Measurements from ENCODE around the gene PRAME.
"Not testable (repeated sequence)": the region's sequence is repeated elsewhere in the genome, so short reads cannot be mapped to it uniquely, and the experiment has no call there.

PRAME gene

DNA sequence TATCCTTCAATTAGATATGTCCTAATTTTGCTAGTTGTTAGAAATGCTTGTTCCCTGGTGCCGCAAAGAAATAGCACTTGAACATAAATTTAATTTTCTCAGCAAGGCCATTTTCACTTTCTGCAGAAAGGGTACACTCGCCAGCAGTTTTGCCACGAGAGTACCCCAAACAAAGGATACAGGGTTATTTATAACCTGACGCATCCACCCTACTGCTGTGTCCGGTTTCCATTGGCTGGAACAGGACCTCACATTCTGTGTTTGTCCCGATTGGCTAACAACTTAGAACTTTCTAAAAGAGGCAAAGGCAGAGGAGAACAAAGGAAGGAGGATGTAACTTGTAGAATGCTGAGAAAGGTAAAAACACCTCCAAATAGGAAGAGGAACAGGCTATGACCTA lies 49.2 kb downstream of the PRAME start:
- not testable (repeated sequence) for H3K9ac ChIP-seq (ENCODE audit: low read length); H3K4me2 ChIP-seq (ENCODE audit: low read depth, low read length, poor library complexity, severe bottlenecking); H3K36me3 ChIP-seq (ENCODE audit: low read length); H3F3A ChIP-seq (ENCODE audit: insufficient read depth); H3K9me2 ChIP-seq (replicated peaks; ENCODE audit: insufficient read depth, low read length); H3K27me3 ChIP-seq (ENCODE audit: low read length); H3K27ac ChIP-seq (ENCODE audit: low read depth, low read length); H3K4me3 ChIP-seq (ENCODE audit: insufficient read depth, low read length, poor library complexity, severe bottlenecking); H2AFZ ChIP-seq (ENCODE audit: low read depth, low read length, severe bottlenecking); H4K20me1 ChIP-seq (ENCODE audit: low read depth, low read length); H3K79me2 ChIP-seq (ENCODE audit: insufficient read depth, low read length); H3K9me3 ChIP-seq (ENCODE audit: insufficient read depth, low read length)

DNA sequence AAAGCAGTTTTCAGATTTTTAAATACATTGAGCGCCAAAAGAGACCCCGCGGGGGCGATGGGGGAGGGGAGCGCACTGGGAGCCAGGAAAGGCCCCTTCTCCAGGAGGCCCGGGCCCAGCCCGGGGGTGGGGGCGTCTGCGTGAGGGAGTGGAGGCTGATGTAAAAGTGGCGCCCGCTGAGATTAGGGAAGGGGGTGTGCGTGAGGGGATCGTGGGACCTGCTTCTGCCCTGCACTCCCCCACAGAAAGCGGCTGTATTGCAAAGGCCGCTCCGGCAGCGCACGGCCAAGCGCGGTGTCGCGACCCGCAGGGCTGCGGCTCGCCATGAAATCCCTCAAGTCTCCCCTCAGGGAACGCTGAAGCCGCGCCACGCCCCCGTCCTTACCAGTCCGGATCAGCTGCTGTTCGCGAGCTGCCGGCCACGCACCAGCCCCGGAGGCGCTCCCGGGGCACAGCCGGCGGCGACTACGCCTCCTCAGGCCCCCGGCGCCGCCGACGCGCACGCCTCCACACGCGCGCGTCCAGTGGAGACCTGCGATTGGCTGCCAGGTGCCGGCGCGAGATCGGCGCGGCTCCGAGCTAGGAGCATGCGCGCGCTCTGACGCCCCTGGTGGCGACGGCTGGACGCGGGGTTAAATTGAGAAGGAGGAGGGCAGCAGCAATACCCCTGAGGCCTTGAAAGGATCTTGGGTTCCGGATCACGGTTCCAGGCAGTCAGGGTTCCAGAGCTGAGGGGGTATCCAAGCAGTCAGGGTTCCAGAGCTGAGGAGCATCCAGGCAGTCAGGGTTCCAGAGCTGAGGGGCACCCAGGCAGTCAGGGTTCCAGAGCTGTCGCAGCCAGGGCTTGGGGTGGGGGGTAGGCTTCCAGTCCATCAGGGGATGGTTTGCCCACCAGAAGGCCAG lies 50.5 kb downstream of the PRAME start, which contains the start of gene ZNF280B:
TSS of gene ZNF280B (minus strand) at position 469 of the 903 bp plus-strand sequence. CDS start 19,344 bp downstream, outside the sequence.
- Histone ChIP-seq H3K4me3 (ENCODE audit: insufficient read depth, low read length, poor library complexity, severe bottlenecking) (peak within 1 kb of the TSS; percentile 77), H3K36me3 (ENCODE audit: low read length) (no peaks in the 10 kb centered on the region), H3K9ac (ENCODE audit: low read length) (peak within 1 kb of the TSS; percentile 79), H3K79me2 (ENCODE audit: insufficient read depth, low read length) (peaks cover 6% of the 10 kb centered on the region; the same call in 1 of the 2 replicates), H3F3A (ENCODE audit: insufficient read depth) (no peaks in the 10 kb centered on the region), H3K27me3 (ENCODE audit: low read length) (no peaks in the 10 kb centered on the region), H3K4me2 (ENCODE audit: low read depth, low read length, poor library complexity, severe bottlenecking) (peak within 1 kb of the TSS; percentile 81), H4K20me1 (ENCODE audit: low read depth, low read length) (no peaks in the 10 kb centered on the region), H3K9me3 (ENCODE audit: insufficient read depth, low read length) (no peaks in the 10 kb centered on the region), H3K27ac (ENCODE audit: low read depth, low read length) (no peak within 1 kb of the TSS), H3K9me2 (replicated peaks; ENCODE audit: insufficient read depth, low read length) (no peaks in the 10 kb centered on the region), H2AFZ (ENCODE audit: low read depth, low read length, severe bottlenecking) (peak within 1 kb of the TSS; percentile 94)
- TF ChIP-seq EZH2phosphoT487 (conservative IDR thresholded peaks at IDR 0.05; ENCODE audit: low read length), result no peak
- TF ChIP-seq, protein P1, sequence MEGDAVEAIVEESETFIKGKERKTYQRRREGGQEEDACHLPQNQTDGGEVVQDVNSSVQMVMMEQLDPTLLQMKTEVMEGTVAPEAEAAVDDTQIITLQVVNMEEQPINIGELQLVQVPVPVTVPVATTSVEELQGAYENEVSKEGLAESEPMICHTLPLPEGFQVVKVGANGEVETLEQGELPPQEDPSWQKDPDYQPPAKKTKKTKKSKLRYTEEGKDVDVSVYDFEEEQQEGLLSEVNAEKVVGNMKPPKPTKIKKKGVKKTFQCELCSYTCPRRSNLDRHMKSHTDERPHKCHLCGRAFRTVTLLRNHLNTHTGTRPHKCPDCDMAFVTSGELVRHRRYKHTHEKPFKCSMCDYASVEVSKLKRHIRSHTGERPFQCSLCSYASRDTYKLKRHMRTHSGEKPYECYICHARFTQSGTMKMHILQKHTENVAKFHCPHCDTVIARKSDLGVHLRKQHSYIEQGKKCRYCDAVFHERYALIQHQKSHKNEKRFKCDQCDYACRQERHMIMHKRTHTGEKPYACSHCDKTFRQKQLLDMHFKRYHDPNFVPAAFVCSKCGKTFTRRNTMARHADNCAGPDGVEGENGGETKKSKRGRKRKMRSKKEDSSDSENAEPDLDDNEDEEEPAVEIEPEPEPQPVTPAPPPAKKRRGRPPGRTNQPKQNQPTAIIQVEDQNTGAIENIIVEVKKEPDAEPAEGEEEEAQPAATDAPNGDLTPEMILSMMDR (IDR thresholded peaks at IDR 0.05; ENCODE audit: insufficient read depth, low read length, poor library complexity, severe bottlenecking), result peak; percentile 24

DNA sequence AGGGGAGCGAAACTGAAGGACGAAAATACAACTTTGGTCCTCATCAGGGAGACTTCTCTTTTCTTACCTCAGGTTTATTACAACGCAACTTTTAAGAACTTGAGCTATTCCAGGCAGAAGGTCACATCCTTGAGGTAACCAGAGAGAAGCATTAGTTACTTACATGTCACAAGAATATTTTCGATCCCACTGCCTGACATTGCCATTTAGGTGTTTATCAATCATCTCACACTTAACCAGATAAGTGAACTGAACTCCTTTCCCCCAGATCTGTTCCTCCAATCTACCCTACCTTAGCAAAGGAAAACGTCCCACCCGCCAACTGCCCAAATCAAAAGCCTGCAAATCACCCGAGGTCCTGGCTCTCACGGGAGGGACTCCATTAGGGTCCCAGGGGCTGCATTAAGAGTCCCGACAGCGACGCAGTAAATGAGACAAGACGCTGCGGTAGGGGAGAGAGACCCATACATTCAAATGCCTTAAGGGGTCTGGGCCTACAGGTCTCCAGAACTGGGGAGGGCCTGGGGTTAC lies 51.3 kb downstream of the PRAME start:
- H3K79me2 ChIP-seq (ENCODE audit: insufficient read depth, low read length), result peaks cover 6% of the 10 kb centered on the region; the same call in 1 of the 2 replicates
- no peaks in the 10 kb centered on the region for H3K9me3 ChIP-seq (ENCODE audit: insufficient read depth, low read length)
- no peaks in the 10 kb centered on the region for H3K9me2 ChIP-seq (replicated peaks; ENCODE audit: insufficient read depth, low read length)
- H3K27ac ChIP-seq (ENCODE audit: low read depth, low read length), result no peak overlapping the region
- no peaks in the 10 kb centered on the region for H3K36me3 ChIP-seq (ENCODE audit: low read length)
- H2AFZ ChIP-seq (ENCODE audit: low read depth, low read length, severe bottlenecking), result peak overlapping the region; percentile 89
- H3K27me3 ChIP-seq (ENCODE audit: low read length), result no peaks in the 10 kb centered on the region
- H3K9ac ChIP-seq (ENCODE audit: low read length), result peak overlapping the region; percentile 79
- no peaks in the 10 kb centered on the region for H4K20me1 ChIP-seq (ENCODE audit: low read depth, low read length)
- H3K4me3 ChIP-seq (ENCODE audit: insufficient read depth, low read length, poor library complexity, severe bottlenecking), result peak overlapping the region; percentile 77
- H3K4me2 ChIP-seq (ENCODE audit: low read depth, low read length, poor library complexity, severe bottlenecking), result peak overlapping the region; percentile 81
- no peaks in the 10 kb centered on the region for H3F3A ChIP-seq (ENCODE audit: insufficient read depth)
- TF ChIP-seq EZH2phosphoT487 (conservative IDR thresholded peaks at IDR 0.05; ENCODE audit: low read length), result no peak
- TF ChIP-seq, protein P1 (IDR thresholded peaks at IDR 0.05; ENCODE audit: insufficient read depth, low read length, poor library complexity, severe bottlenecking), result no peak

DNA sequence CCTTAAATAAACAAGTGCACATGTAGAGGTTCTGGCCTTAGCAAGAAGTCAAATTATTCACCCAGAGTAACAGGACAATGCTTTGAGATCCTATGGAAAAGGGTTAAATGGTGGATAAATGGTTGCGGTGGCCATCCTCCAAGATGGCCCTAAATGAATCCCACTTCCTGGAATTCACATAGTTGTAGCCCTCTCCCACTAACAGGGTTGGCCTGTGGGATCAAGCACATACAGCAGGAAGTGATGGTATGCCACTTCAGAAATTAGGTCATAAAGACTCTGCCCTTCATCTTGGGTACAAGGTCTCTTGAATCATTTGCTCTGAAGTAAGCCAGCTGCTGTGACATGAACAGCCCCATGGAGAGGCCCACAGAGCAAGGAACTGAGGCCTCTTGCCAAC lies 52.3 kb downstream of the PRAME start:
- H3K9me2 ChIP-seq (replicated peaks; ENCODE audit: insufficient read depth, low read length), result no peaks in the 10 kb centered on the region
- H3K4me3 ChIP-seq (ENCODE audit: insufficient read depth, low read length, poor library complexity, severe bottlenecking), result no peak overlapping the region
- no peak overlapping the region for H2AFZ ChIP-seq (ENCODE audit: low read depth, low read length, severe bottlenecking)
- no peak overlapping the region for H3K4me2 ChIP-seq (ENCODE audit: low read depth, low read length, poor library complexity, severe bottlenecking)
- H3K27ac ChIP-seq (ENCODE audit: low read depth, low read length), result no peak overlapping the region
- no peaks in the 10 kb centered on the region for H3K9me3 ChIP-seq (ENCODE audit: insufficient read depth, low read length)
- no peak overlapping the region for H3K9ac ChIP-seq (ENCODE audit: low read length)
- H3F3A ChIP-seq (ENCODE audit: insufficient read depth), result no peaks in the 10 kb centered on the region
- H4K20me1 ChIP-seq (ENCODE audit: low read depth, low read length), result no peaks in the 10 kb centered on the region
- no peaks in the 10 kb centered on the region for H3K27me3 ChIP-seq (ENCODE audit: low read length)
- peaks cover 6% of the 10 kb centered on the region; the same call in 1 of the 2 replicates for H3K79me2 ChIP-seq (ENCODE audit: insufficient read depth, low read length)
- no peaks in the 10 kb centered on the region for H3K36me3 ChIP-seq (ENCODE audit: low read length)
- no peak for TF ChIP-seq EZH2phosphoT487 (conservative IDR thresholded peaks at IDR 0.05; ENCODE audit: low read length)
